GM19043 (cell line): ENCODE data around the gene CYP1B1.

Experiments used
- ATAC-seq: cut with Tn5 transposase; IDR thresholded peaks from one replicate; pipeline ENCODE4 v1.9.1; 2021; ENCODE audit warnings: low read depth; ENCODE audit not compliant: unreplicated experiment

Gene CYP1B1

GRCh38 chr2:38077431-38077769, 1.4 kb upstream of the CYP1B1 start:
- no peak for ATAC-seq

GRCh38 chr2:38076710-38077430, 919 bp upstream of the CYP1B1 start:
- ATAC-seq = peak; percentile 43

GRCh38 chr2:38076152-38076709, 280 bp upstream of the CYP1B1 start:
- peak; percentile 36 for ATAC-seq

GRCh38 chr2:38074764-38075506, 1.0 kb downstream of the CYP1B1 start:
- no peak for ATAC-seq

GRCh38 chr2:38074058-38074763, 1.7 kb downstream of the CYP1B1 start:
- no peak for ATAC-seq

- no peak for ATAC-seq
These were observed 2.5 kb downstream of the CYP1B1 start for GRCh38 chr2:38073211-38074057.

GRCh38 chr2:38070438-38070837, 5.5 kb downstream of the CYP1B1 start:
- no peak for ATAC-seq

- ATAC-seq = no peak
These were observed 7.7 kb downstream of the CYP1B1 start for GRCh38 chr2:38068234-38068633.

- no peak for ATAC-seq
These were observed 9.4 kb downstream of the CYP1B1 start for GRCh38 chr2:38066421-38067115.

GRCh38 chr2:38065502-38066135, 10.3 kb downstream of the CYP1B1 start:
- no peak for ATAC-seq

GRCh38 chr2:38064801-38065501, 11.0 kb downstream of the CYP1B1 start:
- no peak for ATAC-seq

GRCh38 chr2:38060236-38061018, 15.5 kb downstream of the CYP1B1 start:
- no peak for ATAC-seq

- no peak for ATAC-seq
These were observed 18.1 kb downstream of the CYP1B1 start for GRCh38 chr2:38057651-38058410.

- no peak for ATAC-seq
These were observed 19.7 kb downstream of the CYP1B1 start for GRCh38 chr2:38056216-38056615.

- no peak for ATAC-seq
These were observed 30.1 kb downstream of the CYP1B1 start for GRCh38 chr2:38045811-38046210.

- ATAC-seq = no peak
These were observed 36.6 kb downstream of the CYP1B1 start for GRCh38 chr2:38039121-38039910.
